WTC11 (cell line): Measurements from ENCODE around the gene ADAD2.

Source experiments
- CBFB ChIP-seq: sonication (generic); formaldehyde crosslinking; IDR thresholded peaks from 2 replicates; pipeline ENCODE4 v1.8.1; 2022; ENCODE audit warnings: mild to moderate bottlenecking, low read depth, missing genetic modification reagents
- CREB1 ChIP-seq: sonication (generic); formaldehyde crosslinking; IDR thresholded peaks from 2 replicates; pipeline ENCODE4 v1.8.0; 2023; ENCODE audit warnings: mild to moderate bottlenecking, missing genetic modification reagents
- ESRRA ChIP-seq: sonication (generic); formaldehyde crosslinking; IDR thresholded peaks from 2 replicates; pipeline ENCODE4 v1.8.1; 2022; ENCODE audit warnings: mild to moderate bottlenecking, missing genetic modification reagents, borderline replicate concordance
- ETV6 ChIP-seq: sonication (generic); formaldehyde crosslinking; IDR thresholded peaks from 2 replicates; pipeline ENCODE4 v1.8.1; 2022; ENCODE audit warnings: mild to moderate bottlenecking, missing genetic modification reagents
- FOXJ3 ChIP-seq: sonication (generic); formaldehyde crosslinking; IDR thresholded peaks from 2 replicates; pipeline ENCODE4 v1.9.0; 2021; ENCODE audit warnings: missing genetic modification reagents, mild to moderate bottlenecking, borderline replicate concordance
- RORB ChIP-seq: fragments of 250-450 bp; sonication (Bioruptor Pico); IDR thresholded peaks from 2 replicates; pipeline ENCODE4 v1.9.0; 2021; ENCODE audit warnings: mild to moderate bottlenecking
- SP1 ChIP-seq: sonication (generic); formaldehyde crosslinking; conservative IDR thresholded peaks from 2 replicates; pipeline ENCODE4 v1.8.1; 2022; ENCODE audit warnings: missing genetic modification reagents
- TF ChIP-seq, protein P1 (sequence below): sonication (generic); formaldehyde crosslinking; IDR thresholded peaks from 2 replicates; pipeline ENCODE4 v1.8.1; 2023; ENCODE audit warnings: mild to moderate bottlenecking, missing genetic modification reagents, moderate library complexity
- TF ChIP-seq, protein P2 (sequence below): fragments of 200-600 bp; IDR thresholded peaks from 2 replicates; pipeline ENCODE4 v1.8.0; 2022; ENCODE audit warnings: antibody characterized with exemption
- TF ChIP-seq, protein P3 (sequence below): sonication (generic); formaldehyde crosslinking; IDR thresholded peaks from 2 replicates; pipeline ENCODE4 v1.8.1; 2023; ENCODE audit warnings: mild to moderate bottlenecking, missing genetic modification reagents, moderate library complexity
- TF ChIP-seq, protein P4 (sequence below): sonication (generic); formaldehyde crosslinking; IDR thresholded peaks from 2 replicates; pipeline ENCODE4 v1.8.0; 2023; ENCODE audit warnings: missing genetic modification reagents, mild to moderate bottlenecking, borderline replicate concordance

DNA sequence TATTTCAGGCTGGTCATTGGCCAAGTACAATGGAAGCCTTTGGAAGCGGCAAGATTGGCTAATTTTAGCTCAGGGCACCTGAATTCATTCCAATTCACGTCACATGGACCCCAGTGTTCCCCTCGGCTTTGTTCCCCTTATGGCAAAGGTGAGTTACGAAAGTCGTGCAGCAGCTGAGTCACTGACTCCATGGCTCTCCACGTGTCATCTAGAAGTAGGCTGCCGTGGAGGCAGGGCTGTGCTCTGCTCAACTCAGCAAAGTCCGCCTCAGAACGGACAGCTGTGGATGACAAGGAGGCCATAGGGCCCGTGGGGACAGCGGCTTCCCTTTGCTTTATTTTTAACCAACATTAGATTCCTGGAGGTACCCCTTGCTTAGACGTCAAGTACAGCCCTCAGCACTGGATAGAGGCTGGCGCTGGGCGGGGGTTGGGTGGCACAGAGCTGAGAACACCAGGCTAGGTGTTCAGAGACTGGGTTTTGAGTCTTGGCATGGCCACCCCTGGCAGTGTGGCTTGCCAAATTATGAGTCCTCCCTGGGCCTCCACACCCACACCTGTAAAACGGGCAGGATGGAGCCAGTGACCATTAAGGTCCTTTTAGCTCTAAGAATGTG is 23.6 kb downstream of the ADAD2 start:
- TF ChIP-seq SP1 (CRISPR knock-in tag) (no peak), CBFB (CRISPR knock-in tag) (no peak), RORB (CRISPR knock-in tag) (no peak), ESRRA (no peak), ETV6 (CRISPR knock-in tag) (no peak), CREB1 (CRISPR knock-in tag) (no peak), FOXJ3 (CRISPR knock-in tag) (no peak)
- TF ChIP-seq, protein P1, sequence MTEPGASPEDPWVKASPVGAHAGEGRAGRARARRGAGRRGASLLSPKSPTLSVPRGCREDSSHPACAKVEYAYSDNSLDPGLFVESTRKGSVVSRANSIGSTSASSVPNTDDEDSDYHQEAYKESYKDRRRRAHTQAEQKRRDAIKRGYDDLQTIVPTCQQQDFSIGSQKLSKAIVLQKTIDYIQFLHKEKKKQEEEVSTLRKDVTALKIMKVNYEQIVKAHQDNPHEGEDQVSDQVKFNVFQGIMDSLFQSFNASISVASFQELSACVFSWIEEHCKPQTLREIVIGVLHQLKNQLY (CRISPR knock-in tag), result no peak
- TF ChIP-seq, protein P2, sequence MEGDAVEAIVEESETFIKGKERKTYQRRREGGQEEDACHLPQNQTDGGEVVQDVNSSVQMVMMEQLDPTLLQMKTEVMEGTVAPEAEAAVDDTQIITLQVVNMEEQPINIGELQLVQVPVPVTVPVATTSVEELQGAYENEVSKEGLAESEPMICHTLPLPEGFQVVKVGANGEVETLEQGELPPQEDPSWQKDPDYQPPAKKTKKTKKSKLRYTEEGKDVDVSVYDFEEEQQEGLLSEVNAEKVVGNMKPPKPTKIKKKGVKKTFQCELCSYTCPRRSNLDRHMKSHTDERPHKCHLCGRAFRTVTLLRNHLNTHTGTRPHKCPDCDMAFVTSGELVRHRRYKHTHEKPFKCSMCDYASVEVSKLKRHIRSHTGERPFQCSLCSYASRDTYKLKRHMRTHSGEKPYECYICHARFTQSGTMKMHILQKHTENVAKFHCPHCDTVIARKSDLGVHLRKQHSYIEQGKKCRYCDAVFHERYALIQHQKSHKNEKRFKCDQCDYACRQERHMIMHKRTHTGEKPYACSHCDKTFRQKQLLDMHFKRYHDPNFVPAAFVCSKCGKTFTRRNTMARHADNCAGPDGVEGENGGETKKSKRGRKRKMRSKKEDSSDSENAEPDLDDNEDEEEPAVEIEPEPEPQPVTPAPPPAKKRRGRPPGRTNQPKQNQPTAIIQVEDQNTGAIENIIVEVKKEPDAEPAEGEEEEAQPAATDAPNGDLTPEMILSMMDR, result no peak
- TF ChIP-seq, protein P3, sequence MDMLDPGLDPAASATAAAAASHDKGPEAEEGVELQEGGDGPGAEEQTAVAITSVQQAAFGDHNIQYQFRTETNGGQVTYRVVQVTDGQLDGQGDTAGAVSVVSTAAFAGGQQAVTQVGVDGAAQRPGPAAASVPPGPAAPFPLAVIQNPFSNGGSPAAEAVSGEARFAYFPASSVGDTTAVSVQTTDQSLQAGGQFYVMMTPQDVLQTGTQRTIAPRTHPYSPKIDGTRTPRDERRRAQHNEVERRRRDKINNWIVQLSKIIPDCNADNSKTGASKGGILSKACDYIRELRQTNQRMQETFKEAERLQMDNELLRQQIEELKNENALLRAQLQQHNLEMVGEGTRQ (CRISPR knock-in tag), result no peak
- TF ChIP-seq, protein P4, sequence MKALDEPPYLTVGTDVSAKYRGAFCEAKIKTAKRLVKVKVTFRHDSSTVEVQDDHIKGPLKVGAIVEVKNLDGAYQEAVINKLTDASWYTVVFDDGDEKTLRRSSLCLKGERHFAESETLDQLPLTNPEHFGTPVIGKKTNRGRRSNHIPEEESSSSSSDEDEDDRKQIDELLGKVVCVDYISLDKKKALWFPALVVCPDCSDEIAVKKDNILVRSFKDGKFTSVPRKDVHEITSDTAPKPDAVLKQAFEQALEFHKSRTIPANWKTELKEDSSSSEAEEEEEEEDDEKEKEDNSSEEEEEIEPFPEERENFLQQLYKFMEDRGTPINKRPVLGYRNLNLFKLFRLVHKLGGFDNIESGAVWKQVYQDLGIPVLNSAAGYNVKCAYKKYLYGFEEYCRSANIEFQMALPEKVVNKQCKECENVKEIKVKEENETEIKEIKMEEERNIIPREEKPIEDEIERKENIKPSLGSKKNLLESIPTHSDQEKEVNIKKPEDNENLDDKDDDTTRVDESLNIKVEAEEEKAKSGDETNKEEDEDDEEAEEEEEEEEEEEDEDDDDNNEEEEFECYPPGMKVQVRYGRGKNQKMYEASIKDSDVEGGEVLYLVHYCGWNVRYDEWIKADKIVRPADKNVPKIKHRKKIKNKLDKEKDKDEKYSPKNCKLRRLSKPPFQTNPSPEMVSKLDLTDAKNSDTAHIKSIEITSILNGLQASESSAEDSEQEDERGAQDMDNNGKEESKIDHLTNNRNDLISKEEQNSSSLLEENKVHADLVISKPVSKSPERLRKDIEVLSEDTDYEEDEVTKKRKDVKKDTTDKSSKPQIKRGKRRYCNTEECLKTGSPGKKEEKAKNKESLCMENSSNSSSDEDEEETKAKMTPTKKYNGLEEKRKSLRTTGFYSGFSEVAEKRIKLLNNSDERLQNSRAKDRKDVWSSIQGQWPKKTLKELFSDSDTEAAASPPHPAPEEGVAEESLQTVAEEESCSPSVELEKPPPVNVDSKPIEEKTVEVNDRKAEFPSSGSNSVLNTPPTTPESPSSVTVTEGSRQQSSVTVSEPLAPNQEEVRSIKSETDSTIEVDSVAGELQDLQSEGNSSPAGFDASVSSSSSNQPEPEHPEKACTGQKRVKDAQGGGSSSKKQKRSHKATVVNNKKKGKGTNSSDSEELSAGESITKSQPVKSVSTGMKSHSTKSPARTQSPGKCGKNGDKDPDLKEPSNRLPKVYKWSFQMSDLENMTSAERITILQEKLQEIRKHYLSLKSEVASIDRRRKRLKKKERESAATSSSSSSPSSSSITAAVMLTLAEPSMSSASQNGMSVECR (CRISPR knock-in tag), result no peak
